ENCODE results near the gene OTULINL.

- TF ChIP-seq CTCF (conservative IDR thresholded peaks at IDR 0.05; ENCODE audit: low read length) (0 out of 2 replicates have a peak, but pooled peaks have one; percentile 20), EZH2phosphoT487 (IDR thresholded peaks at IDR 0.05; ENCODE audit: borderline replicate concordance, low read depth, low read length) (no peak)
These were observed 552 bp downstream of the OTULINL start for GRCh38 chr5:14581891-14582796.
